GM19099 (cell line): ENCODE results near the gene DPP6.

Experiments
- POLR2A ChIP-seq: IDR thresholded peaks from 3 replicates; pipeline ENCODE4 v1.6.1; 2011; ENCODE audit warnings: low read depth; ENCODE audit not compliant: insufficient read length; ENCODE audit errors: extremely low read depth

The DPP6 gene

DNA sequence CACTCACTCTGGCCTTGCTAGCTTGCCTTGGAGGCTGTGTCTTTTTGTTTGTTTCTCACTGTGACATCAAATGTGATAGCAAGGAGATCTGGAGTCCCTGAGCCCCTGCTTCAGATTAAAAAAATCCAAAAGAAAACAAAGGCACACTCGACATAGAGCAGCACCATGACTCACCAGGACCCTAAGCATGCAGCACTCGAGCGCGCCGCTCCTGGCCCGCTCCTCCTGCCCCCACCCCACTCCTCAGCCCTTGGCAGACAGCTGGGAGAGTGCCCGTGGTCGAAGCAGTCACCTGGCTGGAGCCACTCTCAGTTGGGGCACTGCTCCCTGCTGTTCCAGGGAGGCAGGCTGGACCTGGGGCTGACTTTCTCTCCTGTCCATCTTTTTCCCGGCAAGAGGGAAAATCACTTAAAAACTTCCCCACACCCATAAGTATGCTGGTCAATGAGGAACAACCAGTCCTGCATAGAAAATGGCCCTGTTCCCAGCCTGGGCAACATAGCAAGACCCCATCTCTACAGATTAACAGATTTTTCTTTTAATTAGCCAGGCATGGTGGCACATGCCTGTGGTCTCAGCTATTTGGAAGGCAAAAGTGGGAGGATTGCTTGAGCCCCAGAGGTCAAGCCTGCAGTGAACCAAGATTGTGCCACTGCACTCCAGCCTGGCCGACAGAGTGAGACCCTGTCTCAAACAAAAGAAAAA, 822.4 kb downstream of the DPP6 start:
- TF ChIP-seq POLR2A, result no peak

DNA sequence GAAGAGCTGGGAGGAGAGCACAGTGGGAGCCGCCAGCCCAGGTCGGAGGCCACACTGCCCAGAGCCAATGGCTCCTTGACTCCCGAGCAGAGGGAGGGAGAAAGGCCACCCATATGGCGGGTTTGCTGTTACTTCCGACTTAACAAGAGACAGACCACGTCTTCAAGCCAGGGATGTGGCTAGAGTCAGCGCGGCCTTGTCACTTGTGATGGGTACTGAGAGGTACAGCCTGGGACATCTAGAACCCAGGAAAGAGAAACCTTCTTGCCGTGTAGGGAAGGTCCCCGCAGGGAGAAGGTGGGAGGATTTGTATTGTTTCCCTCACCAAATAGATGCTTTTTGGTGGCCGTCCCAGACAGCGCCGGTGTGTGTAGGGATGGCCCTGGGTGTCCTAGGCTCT, 823.1 kb downstream of the DPP6 start:
- no peak for TF ChIP-seq POLR2A

DNA sequence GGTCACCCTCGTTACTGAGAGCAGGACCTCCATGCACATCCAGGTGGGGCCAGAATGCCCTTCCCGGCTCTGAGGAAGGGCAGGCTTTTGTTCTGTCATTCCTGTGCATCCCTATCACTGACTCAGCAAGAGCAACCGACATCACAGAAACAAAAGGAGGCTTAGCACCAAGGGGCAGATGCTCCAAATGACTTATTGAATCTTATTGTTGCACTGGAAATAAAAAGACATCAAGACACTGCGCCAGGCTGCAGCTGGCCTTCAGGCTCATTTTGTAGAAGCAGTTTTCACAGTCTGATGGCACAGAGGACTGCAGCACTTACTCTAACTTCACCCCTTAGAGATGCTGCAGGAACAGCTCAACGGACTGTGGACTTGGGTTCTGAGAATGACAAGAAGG, 824.3 kb downstream of the DPP6 start:
- TF ChIP-seq POLR2A, result no peak

DNA sequence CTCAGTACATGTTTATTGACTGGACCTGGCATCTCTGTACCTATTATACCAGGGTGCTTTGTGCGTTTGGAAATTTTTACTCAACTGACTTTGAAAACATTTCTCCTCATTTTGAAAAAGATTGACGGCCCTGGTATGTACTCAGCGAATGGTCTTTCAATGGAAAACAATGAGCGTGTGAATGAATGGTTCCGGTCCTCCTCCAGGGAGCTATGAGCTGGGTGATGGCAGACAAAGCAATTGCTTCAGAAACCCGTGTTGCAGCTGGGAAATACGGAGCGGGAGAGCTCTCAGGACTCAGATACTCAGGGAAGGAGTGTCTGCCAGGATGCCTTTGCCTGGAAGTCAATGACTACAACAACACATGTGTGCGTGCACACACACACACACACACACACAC, 824.8 kb downstream of the DPP6 start:
- no peak for TF ChIP-seq POLR2A

DNA sequence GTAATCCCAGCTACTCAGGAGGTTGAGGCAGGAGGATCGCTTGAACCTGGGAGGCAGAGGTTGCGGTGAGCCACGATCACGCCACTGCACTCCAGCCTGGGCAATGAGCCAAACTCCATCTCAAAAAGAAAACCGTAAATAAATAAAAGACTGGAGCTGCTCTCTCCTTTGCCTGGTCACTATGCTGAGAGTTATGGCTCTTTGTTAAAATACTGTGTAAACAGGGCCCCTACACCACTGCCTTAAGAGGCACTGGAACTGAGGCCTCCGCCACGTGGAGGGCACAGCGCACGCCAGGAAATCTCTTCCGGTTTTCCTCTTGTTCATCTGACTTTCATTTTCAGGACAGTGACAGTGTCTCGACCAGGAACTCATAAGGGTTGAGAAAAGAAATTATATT, 827.4 kb downstream of the DPP6 start:
- no peak for TF ChIP-seq POLR2A

DNA sequence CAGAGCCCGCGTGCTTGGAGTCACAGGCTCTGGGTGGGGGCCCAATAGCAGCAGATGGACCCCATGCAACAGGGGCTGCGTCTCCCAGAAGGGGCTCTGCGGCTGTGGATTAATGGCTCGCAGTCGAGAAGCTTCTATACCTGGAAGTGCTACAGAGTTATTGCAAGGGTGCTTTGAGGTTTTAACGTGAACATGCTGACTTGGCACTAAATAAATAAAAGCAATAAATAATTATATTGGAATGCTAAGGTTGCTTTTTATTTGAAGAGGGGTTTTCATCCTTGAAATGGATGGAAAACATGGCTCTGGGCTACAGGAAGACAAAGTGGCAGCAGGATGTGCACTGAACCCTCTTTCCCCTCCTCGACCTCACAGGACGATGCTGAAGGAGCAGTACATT, 828.3 kb downstream of the DPP6 start:
- TF ChIP-seq POLR2A, result no peak

DNA sequence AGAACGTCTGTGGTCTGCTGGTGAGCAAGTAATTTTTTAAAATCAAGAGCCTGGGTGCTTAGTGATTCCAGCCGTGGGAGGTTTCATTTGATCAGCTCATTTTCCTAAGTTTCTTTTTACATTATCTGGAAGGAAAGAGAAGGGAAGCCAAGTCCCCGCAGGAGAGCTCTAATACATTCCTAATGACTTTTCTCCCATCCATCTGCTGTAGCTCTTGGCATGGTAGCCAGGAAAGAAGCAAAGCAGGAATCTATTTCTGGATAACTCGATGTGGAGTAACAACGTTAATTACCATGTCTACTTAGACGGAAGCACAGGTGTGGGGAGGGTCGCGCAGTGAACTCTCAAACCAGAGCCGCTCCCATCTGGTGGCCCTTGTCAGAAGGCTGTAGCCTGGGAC, 828.8 kb downstream of the DPP6 start:
- no peak for TF ChIP-seq POLR2A

DNA sequence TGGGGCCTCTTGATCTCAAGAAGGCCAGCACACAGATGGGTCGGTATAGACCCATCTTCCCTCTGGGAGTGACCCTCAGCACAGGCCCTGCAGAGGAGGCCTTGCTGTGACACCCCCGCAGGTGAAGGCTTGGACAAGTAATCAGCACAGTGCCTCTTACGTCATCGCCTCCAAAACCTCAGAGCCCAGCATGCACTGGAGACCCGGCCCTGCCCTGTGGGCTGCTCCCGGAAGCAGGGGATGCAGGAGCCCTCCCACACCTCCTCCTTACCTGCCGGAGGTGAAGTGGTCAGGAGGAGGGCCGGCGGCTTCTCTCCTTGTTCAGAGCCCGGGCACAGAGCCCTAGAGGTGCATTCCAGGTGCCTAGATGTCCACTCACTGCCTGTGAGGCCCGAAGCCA, 829.3 kb downstream of the DPP6 start:
- TF ChIP-seq POLR2A, result no peak

DNA sequence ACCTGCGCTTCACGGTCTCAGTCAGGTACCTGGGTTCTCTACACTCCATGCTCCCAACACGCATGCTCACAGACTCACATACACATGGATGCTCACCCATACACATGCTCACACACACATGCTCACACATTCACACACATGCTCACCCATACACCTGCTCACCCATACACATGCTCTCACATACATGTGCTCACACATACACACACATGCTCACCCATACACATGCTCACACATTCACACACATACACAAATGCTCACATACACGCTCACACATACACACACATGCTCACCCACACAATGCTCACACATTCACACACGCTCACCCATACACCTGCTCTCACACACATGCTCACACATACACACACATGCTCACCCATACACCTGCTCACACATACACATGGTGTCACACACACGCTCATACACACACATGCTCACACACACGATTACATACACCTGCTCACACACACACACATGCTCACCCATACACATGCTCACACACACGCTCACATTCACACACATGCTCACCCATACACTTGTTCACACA, 830.8 kb downstream of the DPP6 start:
- TF ChIP-seq POLR2A, result no peak

DNA sequence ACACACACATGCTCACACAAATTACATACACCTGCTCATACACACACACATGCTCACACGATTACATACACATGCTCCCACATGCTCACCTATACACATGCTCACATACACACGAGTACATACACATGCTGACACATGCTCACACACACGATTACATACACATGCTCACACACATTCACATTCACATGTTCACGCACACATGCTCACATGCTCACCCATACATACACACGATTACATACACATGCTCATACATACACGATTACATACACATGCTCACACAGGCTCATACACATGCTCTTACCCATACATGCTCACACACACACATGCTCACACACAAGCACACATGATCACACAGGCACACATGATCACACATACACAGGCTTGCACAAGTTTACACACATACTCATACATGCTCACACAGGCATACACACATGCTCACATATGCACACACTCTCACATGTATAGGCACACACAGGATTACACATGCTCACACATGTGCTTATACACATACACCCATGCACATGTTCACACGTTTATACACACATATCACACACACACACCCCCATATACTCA, 832.2 kb downstream of the DPP6 start:
- TF ChIP-seq POLR2A, result no peak

DNA sequence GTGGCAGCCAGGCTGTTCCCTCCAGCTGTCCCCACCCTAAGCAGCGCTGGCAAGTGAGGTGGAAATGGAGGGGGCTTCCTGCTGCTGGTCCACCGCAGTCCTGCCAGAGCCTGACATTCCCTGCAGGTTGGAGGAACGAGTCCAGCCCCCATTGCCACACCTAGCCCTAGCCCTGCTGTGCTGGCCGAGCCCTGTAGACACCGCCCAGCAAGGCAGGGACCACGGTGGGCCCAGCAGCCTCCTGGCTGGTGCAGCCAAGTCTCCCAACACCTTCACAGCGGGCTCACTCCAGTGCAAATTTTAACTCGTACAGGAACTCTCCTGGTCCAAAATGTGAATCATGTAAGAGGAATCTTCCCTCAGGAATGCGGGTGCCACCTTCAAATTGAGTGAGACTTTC, 834.4 kb downstream of the DPP6 start:
- no peak for TF ChIP-seq POLR2A

DNA sequence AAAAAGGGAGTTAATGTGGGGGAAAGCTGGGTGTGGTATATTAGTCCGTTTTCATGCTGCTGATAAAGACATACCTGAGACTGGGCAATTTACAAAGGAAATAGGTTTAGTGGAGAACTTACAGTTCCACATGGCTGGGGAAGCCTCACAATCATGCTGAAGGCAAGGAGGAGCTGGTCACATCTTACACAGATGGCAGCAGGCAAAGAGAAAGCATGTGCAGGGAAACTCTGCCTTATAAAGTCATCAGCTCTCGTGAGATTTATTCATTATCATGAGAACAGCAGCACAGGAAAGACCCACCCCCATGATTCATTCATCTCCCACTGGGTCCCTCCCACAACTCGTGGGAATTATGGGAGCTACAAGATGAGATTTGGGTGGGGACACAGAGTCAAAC, 836.5 kb downstream of the DPP6 start:
- TF ChIP-seq POLR2A, result no peak

DNA sequence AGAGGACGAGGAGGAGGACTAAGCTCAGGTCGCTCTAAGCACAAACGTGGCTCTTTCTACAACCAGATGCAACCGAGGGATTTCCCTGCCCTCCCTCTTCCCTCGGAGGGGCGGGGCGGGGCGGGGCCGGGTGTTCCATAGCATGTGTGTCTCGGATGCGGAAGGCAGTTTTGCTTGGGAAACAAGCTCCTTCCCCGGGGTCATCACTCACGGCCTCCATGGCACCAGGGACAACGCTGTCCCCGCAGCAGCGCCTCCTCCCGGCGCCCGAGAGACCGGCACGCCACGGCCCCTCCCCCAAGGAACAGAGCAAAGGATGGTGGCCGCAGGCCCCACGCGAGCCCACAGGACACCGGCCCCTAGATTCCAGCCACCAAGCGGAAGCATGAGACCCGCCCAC, 840.3 kb downstream of the DPP6 start:
- no peak for TF ChIP-seq POLR2A

DNA sequence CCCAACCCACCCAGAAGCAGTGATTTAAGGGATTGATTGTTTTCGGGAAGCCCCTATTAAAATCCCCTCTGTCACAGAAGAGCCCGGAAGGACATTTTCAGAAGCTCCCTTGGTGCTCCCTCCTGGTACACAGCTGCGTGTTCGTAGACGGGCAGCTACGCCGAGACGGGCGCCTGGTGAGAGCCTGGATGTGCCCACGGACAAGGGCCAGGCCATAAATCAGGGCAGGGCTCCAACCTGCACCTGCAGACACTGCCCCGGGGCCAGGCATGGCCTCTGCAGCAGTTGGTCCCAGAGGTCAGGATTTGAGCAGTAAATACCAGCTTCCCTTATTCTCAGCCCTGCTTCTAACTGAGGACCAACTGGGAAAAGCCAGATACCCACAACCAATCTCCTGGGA, 843.9 kb downstream of the DPP6 start:
- no peak for TF ChIP-seq POLR2A

DNA sequence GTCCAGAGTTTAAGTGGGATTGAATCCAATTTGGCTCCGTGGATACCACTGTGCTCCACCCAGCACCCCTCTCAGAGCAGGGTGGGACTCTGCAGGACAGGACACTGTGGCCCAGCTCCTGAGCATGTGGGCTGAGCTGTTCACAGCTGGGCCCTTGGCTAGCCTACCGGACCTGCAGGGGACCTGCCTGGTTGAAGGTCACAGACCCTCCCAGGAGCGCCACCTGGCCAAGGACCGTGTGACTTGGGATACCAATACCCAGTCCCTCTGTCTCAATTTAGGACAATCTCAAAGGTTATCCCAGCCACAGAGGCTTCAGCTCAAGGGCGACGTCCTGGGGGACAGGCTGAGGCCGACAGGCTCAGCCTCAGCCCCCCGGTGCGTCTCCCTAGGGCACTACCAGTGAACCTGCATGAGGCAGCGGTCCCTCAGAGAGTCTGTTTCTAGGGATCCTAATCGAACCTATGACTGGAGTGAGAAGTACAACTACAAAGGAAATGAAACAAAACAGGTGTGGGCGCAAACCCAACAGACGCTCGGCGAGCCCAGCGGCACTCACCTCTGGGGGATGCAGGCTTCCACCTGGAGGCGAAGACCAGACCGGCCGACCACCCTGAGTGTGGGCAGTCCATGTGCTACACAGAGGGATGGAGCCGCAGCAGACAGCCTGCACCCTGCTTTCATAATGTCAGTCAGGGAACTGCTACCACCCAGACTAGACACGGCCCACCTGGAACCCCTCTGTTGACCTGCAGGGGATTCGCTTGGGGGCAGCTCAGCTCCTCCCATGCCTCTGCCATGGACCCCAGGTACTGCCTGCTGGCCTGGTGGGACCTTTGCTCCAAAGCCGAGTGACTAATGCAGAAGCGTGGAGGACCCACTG, 847.0 kb downstream of the DPP6 start:
- no peak for TF ChIP-seq POLR2A

DNA sequence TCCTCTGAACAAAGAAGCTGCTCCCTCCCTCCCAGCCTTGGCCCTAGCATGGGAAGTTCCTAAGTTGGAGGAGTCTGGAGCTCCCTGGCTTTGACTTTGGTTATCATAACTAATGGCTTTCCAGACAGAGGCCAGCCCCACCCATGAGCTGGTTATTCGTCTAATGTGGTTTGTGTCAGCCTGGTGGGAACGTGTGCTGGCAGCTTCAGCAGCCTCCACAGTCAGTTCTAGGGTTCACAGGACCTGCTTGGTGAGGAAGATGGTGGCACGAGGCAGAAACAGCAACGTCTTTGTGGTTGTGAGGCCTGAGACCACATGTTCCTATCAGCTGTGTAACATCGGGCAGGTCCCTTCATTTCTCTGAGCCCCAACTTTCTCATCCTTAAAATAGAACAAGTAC, 847.7 kb downstream of the DPP6 start:
- TF ChIP-seq POLR2A, result no peak
